GM19395 (cell line): ENCODE results near the gene SPTB.

ENCODE experiments used
- ATAC-seq: cut with Tn5 transposase; IDR thresholded peaks from one replicate; pipeline ENCODE4 v1.9.1; 2021; ENCODE audit warnings: mild to moderate bottlenecking, moderate library complexity; ENCODE audit not compliant: unreplicated experiment

The SPTB gene

GRCh38 chr14:64755781-64756221, 123.9 kb downstream of the SPTB start:
- ATAC-seq: no peak

GRCh38 chr14:64754685-64755084, 125.0 kb downstream of the SPTB start:
- ATAC-seq: no peak

- no peak for ATAC-seq
Observed at GRCh38 chr14:64753999-64754398, 125.7 kb downstream of the SPTB start.

GRCh38 chr14:64753374-64753773, 126.3 kb downstream of the SPTB start:
- no peak for ATAC-seq

GRCh38 chr14:64752909-64753308, 126.8 kb downstream of the SPTB start:
- ATAC-seq: no peak

GRCh38 chr14:64748995-64749714, 130.6 kb downstream of the SPTB start:
- no peak for ATAC-seq

- ATAC-seq: no peak
Observed at GRCh38 chr14:64748521-64748920, 131.2 kb downstream of the SPTB start.

GRCh38 chr14:64747327-64747726, 132.4 kb downstream of the SPTB start:
- ATAC-seq: no peak

GRCh38 chr14:64746298-64747250, 133.1 kb downstream of the SPTB start:
- ATAC-seq: no peak

GRCh38 chr14:64745511-64746091, 134.1 kb downstream of the SPTB start:
- ATAC-seq: no peak

- ATAC-seq: no peak
Observed at GRCh38 chr14:64743061-64743460, 136.6 kb downstream of the SPTB start.

- ATAC-seq: no peak
Observed at GRCh38 chr14:64741961-64742360, 137.7 kb downstream of the SPTB start.

GRCh38 chr14:64741200-64741599, 138.5 kb downstream of the SPTB start:
- no peak for ATAC-seq

GRCh38 chr14:64738281-64738804, 141.4 kb downstream of the SPTB start:
- no peak for ATAC-seq

GRCh38 chr14:64737391-64738280, 142.1 kb downstream of the SPTB start:
- ATAC-seq: no peak

GRCh38 chr14:64736271-64737169, 143.2 kb downstream of the SPTB start:
- no peak for ATAC-seq

GRCh38 chr14:64734990-64735389, 144.7 kb downstream of the SPTB start:
- ATAC-seq: no peak

GRCh38 chr14:64733899-64734298, 145.8 kb downstream of the SPTB start:
- no peak for ATAC-seq

- no peak for ATAC-seq
Observed at GRCh38 chr14:64733321-64733720, 146.4 kb downstream of the SPTB start.
